Stimulated activated CD4-positive, alpha-beta T cell treated with anti-CD3 and anti-CD28 coated beads, Interleukin-4, amount 100 ng/mL, for 48 hours (primary cell): Measurements from ENCODE around the gene ATP4A.
"Not testable (repeated sequence)": the region's sequence is repeated elsewhere in the genome, so short reads cannot be mapped to it uniquely, and the experiment has no call there.

Experiments used
- DNase-seq, 2 donors: peaks; one replicate each; pipeline ENCODE4 v3.0.0-alpha.2; 2020; ENCODE audit warnings: low read depth in 2 of 2

Gene ATP4A

DNA sequence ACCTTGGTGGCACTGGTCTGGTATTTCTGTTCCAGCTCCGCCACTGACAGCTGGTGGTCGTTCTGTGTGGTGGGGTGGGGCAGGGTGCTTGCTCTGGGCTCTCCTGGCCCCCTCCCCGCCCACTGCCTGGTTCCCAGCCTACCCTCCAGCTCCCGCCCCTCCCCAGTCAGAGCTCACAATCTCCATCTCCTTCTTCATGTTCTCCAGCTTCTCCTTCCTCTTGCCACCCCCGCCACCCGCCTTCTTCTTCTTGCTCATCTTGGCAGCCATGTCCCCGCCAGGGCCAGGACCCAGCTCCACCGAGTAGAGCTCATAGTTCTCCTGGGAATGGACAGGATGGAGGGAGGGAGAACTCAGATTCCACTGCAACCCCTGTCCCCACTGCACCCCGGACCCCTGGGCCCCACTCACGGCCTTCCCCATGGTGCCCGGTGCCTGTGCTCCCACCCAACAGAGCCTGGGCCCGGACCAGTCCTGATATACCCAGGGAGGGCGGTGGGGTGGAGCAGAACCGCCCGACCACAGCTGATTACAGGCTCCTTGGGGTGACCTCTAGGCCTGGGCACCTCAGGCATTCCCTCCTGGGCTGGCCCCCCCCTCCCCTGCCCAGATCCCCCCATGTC, at the start of gene ATP4A:
Gene ATP4A, minus strand, starts transcription at position 452 of the 623 bp plus-strand sequence. Its CDS starts 29 bp downstream, at position 423.
- no peak for DNase-seq

DNA sequence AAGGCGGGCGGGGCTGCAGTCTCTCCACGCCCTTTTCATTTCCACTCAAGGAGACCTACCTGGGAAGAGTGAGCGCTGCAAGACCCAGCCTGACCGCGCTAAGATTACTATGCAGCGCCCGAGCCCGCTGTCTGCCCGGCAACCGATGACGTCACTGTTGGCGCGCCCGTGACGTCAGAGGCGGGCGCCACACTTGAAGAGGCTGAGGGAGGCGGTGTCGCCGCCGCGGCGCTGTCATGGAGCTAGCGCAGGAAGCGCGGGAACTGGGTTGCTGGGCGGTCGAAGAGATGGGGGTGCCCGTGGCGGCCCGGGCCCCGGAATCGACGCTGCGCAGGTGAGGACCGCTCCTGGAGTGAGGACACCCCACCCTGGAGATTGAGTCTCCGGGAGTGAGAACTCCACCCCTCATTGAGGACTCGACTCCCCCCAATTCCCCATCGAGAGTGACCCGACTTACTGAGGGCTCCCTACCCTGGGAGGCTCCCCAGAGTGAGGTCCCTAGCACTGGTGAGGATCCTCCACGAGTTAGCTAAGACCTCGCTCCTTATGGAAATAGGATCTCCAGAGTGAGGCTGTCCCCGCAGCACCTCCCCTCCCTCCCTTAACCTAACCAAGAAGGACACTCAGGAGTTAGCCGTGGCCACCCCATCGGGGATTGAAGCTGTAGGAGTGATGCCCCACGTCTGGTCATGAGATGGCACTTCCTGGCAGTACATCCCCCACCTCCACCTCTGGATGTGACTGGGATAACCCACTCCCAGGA, 49.3 kb upstream of the ATP4A start, which contains the start of gene HAUS5:
Gene HAUS5, plus strand, starts transcription at position 177 of the 763 bp plus-strand sequence. Its CDS starts 60 bp downstream, at position 237.
- peak; percentile 90 to 96 for DNase-seq

DNA sequence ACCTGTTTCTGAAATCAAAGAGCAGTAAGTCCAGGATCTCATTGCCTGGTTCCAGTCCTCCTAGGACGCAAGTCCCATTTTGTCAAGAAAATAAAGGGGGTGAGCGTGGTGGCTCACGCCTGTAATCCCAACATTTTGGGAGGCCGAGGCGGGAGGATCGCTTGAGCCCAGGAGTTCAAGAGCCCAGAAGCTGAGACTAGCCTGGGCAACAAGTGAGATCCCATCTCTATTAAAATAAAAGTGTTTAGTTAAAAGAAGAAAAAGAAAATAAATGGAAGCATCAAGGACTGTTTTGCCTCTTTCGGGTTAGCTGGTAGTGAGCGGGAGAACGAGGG, 48.7 kb upstream of the ATP4A start:
- DNase-seq, result no peak

DNA sequence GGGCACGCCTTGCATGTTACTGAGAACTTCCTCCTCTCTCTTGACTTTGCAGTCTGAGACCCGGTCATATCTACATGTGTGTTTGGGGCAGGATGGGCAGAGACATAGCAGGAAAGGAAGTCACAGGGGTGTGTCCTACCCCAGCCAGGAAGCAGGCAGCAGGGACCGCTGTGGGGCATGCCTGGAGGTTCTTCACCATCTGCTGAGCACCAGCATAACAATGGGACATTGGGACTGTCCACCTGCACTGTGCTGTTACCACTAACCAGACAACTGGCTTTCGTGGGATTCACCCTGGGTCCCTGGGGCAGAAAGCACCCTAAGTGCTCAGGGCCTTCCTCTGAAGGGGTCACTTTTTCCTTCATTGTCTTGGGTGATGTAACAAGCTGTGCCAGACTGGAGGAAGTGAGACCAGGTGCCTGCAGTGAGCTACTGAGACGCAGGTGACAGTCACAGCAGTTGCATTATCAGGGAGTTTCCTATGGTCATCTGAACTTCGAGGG, 46.4 kb upstream of the ATP4A start:
- DNase-seq, result no peak

DNA sequence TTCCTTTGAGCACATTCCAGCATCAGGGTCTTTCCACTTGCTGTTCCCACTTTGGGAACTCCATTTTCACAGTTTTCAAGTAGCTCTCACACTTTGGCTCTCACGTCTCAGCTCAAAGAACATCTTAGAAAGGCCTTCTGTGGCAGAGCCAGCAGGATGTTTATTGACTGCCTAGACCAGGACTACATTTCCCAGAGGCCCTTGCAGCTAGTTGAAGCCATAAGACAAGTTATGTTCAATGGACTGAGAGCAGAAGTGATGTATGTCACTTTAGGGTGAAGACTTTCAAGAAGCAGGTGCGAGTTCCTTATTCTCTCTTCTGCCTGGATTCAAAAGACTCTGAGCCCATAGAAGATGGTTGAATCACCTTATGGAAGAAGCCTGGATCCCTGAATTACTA, 44.8 kb upstream of the ATP4A start:
- no peak for DNase-seq

DNA sequence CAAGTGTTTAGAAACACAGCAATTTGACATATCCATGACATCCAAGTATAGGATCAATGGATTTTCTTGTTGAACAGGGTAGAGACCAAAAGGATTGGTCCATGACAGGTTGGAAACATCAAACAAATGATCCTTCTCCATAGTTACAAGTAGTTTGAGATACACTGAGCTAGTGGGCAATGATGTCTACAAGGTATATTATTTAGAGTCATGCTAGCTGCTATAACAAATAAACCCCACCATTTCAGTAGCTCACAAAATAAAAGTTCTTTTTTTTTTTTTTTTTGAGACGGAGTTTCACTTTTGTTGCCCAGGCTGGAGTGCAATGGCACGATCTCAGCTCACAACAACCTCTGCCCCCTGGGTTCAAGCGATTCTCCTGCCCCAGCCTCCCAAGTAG, 44.2 kb upstream of the ATP4A start:
- no peak for DNase-seq

DNA sequence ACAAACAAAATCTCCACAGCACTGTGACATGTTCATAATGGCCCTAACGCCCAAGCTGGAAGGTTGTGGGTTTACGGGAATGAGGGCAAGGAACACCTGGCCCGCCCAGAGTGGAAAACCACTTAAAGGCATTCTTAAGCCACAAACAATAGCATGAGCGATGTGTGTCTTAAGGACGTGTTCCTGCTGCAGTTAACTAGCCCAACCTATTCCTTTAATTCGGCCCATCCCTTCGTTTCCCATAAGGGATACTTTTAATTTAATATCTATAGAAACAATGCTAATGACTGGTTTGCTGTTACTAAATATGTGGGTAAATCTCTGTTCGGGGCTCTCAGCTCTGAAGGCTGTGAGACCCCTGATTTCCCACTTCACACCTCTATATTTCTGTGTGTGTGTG, 43.7 kb upstream of the ATP4A start:
- DNase-seq, result not testable (repeated sequence)

DNA sequence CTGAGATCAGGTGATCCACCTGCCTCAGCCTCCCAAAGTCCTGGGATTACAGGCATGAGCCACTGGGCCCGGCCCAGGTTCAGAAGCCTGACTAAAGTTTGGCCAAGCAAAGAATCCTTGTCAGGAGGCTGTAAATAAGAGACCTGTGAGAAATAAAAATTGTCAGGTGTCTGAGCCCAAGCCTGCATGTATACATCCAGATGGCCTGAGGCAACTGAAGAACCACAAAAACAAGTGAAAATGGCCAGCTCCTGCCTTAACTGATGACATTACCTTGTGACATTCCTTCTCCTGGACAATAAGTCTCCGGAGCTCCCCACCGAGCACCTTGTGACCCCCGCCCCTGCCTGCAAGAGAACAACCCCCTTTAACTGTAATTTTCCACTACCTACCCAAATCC, 41.0 kb upstream of the ATP4A start:
- not testable (repeated sequence) for DNase-seq

DNA sequence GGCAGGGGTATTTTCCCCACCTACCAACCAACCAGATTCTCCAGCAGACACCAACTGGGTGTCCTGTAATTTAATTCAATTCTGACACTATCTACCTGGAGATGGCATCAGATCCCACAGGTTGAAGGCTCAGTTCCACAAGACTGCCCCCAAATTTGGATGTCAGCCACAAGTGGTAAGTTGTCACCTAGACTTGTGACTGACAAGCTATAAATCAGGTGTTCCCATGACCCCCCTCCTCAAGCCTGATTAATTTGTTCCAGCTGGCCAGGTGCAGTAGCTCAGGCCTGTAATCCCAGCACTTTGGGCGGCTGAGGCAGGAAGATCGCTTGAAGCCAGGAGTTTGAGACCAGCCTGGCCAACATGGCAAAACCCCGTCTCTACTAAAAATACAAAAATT, 38.5 kb upstream of the ATP4A start:
- no peak for DNase-seq

DNA sequence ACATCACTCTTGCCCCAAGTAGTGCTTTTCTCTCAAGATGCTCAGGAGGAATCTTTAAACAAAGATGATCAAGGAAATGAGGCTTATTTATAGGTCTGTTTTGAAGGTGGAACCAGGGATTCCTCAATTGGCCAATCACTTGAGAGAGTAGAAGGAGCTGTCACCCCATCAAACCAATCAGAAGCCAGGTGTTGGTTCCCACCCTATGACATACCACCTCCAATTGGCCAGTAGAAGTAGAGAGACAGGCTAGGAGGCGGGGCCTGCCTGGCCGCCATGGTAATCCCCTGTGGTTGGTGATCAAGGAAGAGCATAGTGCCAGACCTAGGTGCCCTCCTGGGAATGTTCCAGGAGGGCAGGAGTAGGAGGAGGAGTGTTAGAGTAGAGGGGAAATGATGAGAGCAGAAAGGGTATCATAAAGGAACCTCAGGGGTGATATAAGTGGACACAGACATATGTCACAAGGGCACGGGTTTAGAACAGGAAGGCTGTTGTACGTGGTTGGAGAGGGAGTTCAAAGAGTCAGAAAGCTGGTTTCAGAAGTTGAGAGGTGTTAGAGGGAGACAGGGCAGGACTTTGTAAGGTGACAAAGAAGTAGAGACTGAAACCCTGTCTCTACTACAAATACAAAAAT, 33.0 kb upstream of the ATP4A start:
- no peak for DNase-seq

DNA sequence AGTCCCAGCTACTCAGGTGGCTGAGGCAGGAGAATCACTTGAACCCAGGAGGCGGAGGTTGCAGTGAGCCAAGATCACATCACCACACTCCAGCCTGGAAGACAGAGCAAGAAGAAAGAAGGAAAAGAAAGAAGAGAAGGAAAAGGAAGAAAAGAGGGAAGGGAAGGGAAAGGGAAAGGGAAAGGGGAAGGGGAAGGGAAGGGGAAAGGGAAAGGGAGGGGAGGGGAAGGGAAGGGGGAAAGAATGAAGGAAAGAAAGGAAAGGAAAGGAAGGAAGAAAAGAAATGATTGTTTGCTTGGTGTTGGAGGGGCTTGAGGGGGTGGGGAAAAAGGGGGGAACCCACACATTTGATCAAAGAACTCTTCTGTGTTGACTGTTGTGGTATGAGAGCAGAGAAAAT, 32.5 kb upstream of the ATP4A start:
- no peak for DNase-seq

DNA sequence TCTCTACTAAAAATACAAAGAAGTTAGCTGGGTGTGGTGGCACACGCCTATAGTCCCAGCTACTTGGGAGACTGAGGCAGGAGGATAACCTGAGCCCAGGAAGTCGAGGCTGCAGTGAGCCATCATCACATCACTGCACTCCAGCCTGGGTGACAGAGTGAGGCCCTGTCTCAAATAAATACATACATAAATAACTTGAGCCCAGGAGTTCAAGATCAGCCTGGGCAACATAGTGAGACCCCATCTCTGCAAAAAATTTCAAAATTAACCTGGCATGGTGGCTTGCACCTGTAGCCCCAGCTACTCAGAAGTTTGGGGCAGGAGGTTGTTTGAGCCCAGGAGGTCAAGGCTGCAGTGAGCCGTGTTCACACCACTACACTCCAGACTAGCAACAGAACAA, 31.6 kb upstream of the ATP4A start:
- not testable (repeated sequence) for DNase-seq

DNA sequence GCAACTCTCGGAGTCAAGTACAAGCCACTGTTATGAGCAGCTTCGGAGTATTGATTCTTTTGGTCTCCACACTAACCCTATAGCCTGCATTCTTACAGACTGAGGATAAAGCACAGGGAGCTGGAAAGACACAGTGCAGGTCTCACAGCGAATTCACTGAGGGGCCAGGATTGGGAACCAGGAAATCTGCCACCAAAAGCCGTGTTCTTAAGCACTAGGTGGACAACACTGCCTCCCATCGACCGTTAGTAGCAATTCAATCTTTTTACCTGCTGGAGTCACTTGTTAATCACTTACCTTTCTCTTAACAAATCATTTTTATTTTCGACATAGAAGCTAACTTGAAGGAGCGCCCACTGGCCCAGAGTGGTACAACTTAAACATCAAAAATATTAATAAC, 28.8 kb upstream of the ATP4A start:
- DNase-seq, result no peak

DNA sequence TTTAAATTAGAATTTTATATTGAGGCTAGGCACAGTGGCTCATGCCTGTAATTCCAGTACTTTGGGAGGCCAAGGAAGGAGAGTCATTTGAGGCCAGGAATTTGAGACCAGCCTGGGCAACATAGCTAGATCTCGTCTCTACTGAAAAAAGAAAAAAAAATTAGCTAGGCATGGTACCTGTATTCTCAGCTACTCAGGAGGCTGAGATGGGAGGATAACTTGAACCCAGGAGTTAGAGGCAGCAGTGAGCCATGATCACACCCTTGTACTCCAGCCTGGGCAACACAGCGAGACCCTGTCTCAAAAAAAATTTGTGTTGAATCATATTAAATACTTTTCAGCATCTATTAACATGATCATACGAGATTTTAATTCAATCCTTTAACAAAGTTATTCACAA, 27.4 kb upstream of the ATP4A start:
- DNase-seq, result no peak

DNA sequence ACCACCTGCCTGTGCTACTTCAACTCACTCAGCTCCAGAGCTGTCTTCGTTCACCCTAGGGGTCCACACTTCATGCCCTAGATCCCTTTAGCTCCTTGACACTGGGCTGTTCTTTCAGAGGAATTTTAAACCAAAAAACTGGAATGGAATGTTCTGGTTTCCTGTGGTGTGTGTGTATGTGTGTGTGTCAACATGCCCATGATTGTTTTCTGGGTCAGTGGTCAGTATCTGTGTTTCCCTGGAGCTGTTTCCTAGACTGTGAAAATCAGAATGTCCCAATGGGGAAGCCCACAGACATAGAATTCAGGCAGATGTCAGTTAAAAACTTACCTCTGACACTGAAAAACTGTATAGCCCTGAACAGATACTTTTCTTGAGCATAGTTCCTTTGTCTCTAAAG, 23.9 kb upstream of the ATP4A start:
- DNase-seq, result no peak

DNA sequence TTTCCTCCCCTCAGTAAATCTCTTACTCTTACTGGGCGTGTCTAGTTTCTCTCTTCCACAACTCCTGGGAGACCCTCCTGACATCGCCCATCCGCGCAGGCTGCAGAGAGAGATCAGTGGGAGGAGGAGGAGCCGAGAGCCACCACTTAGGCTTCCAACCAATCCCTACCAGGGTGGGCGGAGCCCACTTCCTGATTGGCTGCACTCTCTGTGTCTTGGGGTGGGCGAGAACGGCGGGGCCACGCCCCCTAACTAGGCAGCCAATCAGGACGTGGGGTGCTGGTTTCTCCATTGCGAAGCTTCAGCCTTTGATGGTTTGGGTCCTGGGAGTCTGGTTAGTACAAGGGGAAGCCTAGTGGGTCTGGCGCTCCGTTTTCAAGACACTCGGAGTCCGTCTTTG, 22.4 kb upstream of the ATP4A start, which contains the start of gene PMIS2:
Gene PMIS2, plus strand, starts transcription at position 326 of the 400 bp plus-strand sequence. CDS start 87 bp downstream, outside the sequence.
- DNase-seq, result peak; percentile 12 to 15

DNA sequence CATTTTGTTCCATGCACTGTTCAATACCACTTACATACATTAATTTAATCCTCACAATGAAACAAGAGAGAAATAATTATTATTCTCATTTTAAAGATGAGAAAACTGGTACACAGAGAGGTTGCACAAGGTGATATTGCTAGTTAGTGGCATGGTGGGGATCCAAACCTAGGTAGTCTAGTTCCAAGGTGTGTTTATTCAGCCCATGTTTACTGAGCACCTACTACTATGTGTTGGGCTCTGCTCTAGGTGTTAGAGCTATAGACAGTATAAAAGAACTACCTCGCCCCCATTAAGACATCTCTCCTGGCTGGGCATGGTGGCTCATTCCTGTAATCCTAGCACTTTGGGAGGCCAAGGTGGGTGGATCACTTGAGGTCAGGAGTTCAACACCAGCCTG, 19.3 kb upstream of the ATP4A start:
- DNase-seq, result no peak

DNA sequence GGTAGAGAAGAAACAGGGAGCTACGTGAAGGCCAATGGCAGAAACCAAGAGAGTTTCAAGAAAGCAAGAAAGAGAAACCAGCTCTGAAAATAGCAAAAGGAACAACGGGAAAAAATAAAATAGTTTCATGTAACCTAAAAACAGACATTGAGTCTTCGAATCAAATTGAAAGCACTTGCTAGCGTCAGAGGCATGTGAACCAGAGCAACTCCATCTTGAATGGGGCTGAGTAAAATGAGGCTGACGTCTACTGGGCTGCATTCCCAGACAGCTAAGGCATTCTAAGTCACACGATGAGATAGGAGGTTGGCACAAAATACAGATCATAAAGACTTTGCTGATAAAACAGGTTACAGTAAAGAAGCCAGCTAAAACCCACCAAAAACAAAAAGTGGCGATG, 15.2 kb upstream of the ATP4A start:
- DNase-seq, result no peak

DNA sequence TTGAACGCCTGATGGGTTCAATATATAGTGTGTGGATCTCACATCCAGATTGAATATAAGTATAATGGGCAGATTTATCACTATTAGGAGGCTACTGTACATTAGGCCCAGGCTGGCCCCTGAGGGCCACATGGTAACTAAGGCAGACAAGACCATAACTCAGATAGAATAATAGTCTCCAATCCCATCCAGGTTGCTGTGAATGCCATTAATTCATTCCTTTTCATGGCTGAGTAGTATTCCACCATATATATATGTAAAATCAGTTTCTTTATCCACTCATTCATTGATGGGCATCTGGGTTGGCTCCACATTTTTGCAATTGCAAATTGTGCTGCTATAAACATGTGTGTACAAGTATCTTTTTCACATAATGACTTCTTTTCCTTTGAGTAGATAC, 14.5 kb upstream of the ATP4A start:
- no peak for DNase-seq

DNA sequence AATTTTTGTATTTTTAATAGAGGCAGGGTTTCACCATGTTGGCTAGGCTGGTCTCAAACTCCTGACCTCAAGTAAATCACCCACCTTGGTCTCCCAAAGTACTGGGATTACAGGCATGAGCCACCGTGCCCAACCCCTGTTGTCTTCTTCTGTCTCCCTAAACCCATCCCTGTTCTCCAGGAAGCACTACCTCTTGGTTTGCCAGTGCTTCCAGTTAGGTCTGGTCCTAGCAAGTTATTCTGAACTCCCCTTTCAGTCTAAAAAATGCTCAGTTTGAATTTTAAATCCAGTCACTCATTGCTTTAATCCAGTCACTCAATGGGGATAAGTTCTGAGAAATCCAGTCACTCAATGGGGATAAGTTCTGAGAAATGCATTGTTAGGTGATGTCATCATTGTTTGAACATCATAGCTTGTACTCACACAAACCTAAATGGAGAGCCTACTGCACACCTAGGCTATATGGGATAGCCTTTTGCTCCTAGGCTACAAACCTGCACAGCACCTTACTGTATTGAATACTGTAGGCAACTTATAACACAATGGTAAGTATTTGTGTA, 8.0 kb upstream of the ATP4A start:
- no peak for DNase-seq

DNA sequence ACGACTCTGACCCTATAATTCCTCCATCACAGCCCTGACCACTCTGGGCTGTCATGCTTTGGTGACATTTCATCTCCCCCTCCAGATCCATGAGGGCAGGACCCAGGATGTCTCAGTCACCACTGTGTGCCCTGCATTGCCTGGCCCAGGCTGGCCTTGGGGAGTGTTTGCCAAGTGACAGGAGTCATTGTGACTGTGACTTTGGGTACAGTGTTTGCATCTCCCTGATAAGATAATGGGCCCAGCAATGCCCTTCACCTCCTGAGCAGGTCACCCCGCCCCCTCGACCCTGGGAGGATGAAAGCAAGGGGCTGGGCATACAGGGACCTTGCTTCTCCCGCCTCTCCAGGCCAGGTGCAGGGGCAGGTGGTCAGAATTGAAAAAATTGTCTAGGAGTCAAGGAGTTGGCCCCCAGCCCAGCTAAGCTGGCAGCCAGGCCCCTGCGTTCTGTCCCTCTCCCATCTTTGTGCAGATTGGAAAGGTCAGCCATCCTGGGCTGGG, 5.9 kb upstream of the ATP4A start:
- DNase-seq, result no peak

DNA sequence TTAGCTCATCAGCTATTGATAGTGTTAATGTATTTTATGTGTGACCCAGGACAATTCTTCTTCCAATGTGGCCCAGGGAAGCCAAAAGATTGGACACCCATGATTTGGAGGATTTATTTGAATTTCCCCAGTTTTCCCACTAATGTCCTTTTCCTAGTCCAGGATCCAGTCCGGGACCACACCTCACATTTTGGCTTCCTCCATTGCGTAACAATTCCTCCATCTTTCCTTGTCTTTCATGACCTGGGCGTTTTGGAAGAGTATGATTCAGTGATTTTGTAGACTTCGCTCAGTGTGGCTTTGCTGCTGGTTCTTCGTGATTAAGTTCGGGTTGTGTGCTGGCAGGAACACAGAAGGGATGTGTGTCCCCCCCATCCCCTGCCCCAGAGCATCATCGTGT, 3.3 kb upstream of the ATP4A start:
- no peak for DNase-seq
